Trophoblast cell (in vitro differentiated cells and primary cell): ENCODE measurements around the gene SSBP3.
A peak's percentile ranks its signal among the peaks of the same experiment; 100 is the strongest.

ENCODE experiments used
- DNase-seq, 2 donors: peaks; one replicate each; pipeline ENCODE4 v3.0.0-alpha.2; 2016
- H2AFZ ChIP-seq: 2 replicates; pipeline ENCODE4 v1.6.1; 2013; ENCODE audit warnings: low read length, moderate library complexity, mild to moderate bottlenecking; ENCODE audit not compliant: insufficient read depth, poor library complexity
- H2AK5ac ChIP-seq: 2 replicates; pipeline ENCODE4 v1.6.1; 2013; ENCODE audit warnings: mild to moderate bottlenecking, low read length
- H2BK120ac ChIP-seq: 2 replicates; pipeline ENCODE4 v1.6.1; 2013; ENCODE audit warnings: low read length, mild to moderate bottlenecking, moderate library complexity; ENCODE audit not compliant: insufficient read depth, poor library complexity
- H2BK12ac ChIP-seq: 2 replicates; pipeline ENCODE4 v1.6.1; 2013; ENCODE audit warnings: mild to moderate bottlenecking, low read length, moderate library complexity
- H2BK5ac ChIP-seq: 2 replicates; pipeline ENCODE4 v1.6.1; 2013; ENCODE audit warnings: low read length, low read depth, moderate library complexity, mild to moderate bottlenecking; ENCODE audit not compliant: poor library complexity
- H3K14ac ChIP-seq: 2 replicates; pipeline ENCODE4 v1.6.1; 2013; ENCODE audit warnings: mild to moderate bottlenecking, low read length
- H3K18ac ChIP-seq: 2 replicates; pipeline ENCODE4 v1.6.1; 2013; ENCODE audit warnings: mild to moderate bottlenecking, low read length
- H3K23ac ChIP-seq: 2 replicates; pipeline ENCODE4 v1.6.1; 2013; ENCODE audit warnings: low read length
- H3K27ac ChIP-seq: 2 replicates; pipeline ENCODE4 v1.5.1; 2013; ENCODE audit warnings: low read depth, mild to moderate bottlenecking, inconsistent platforms, low read length, moderate library complexity
- H3K27me3 ChIP-seq: 2 replicates; pipeline ENCODE4 v1.6.1; 2013; ENCODE audit warnings: inconsistent platforms, mild to moderate bottlenecking, low read length, moderate library complexity; ENCODE audit not compliant: insufficient read depth
- H3K36me3 ChIP-seq, 2 experiments: 1 replicate in 1 of 2; 2 replicates in 1 of 2; pipeline ENCODE4 v1.6.1; 2013; ENCODE audit warnings: low read length in 2 of 2, mild to moderate bottlenecking in 2 of 2, moderate library complexity in 1 of 2; ENCODE audit not compliant: insufficient read depth in 2 of 2, control insufficient read depth in 1 of 2
- H3K4ac ChIP-seq: 2 replicates; pipeline ENCODE4 v1.6.1; 2013; ENCODE audit warnings: low read depth, mild to moderate bottlenecking, low read length, moderate library complexity
- H3K4me1 ChIP-seq, 2 experiments: 1 replicate in 1 of 2; 2 replicates in 1 of 2; pipeline ENCODE4 v1.6.1; 2013; ENCODE audit warnings: low read length in 2 of 2, mild to moderate bottlenecking in 2 of 2, moderate library complexity in 1 of 2; ENCODE audit not compliant: insufficient read depth in 2 of 2, control insufficient read depth in 1 of 2
- H3K4me2 ChIP-seq: 2 replicates; pipeline ENCODE4 v1.6.1; 2013; ENCODE audit warnings: inconsistent platforms, mild to moderate bottlenecking, low read length, moderate library complexity
- H3K4me3 ChIP-seq: 2 replicates; pipeline ENCODE4 v1.5.1; 2013; ENCODE audit warnings: mild to moderate bottlenecking, low read depth, low read length, inconsistent platforms
- H3K79me1 ChIP-seq: one replicate; pipeline ENCODE4 v1.6.1; 2013; ENCODE audit warnings: low read length
- H3K79me2 ChIP-seq: 2 replicates; pipeline ENCODE4 v1.6.1; 2013; ENCODE audit warnings: low read length, mild to moderate bottlenecking; ENCODE audit not compliant: control insufficient read depth, insufficient read depth, poor library complexity
- H3K9ac ChIP-seq: 2 replicates; pipeline ENCODE4 v1.6.1; 2013; ENCODE audit warnings: mild to moderate bottlenecking, low read length
- H3K9me3 ChIP-seq: 2 replicates; pipeline ENCODE4 v1.6.1; 2013; ENCODE audit warnings: low read depth, mild to moderate bottlenecking, control low read depth, inconsistent platforms, low read length; ENCODE audit not compliant: insufficient read depth
- H4K12ac ChIP-seq: 2 replicates; pipeline ENCODE4 v1.6.1; 2013; ENCODE audit warnings: low read depth, mild to moderate bottlenecking, low read length, moderate library complexity
- H4K8ac ChIP-seq: 2 replicates; pipeline ENCODE4 v1.6.1; 2013; ENCODE audit warnings: low read depth, mild to moderate bottlenecking, low read length, moderate library complexity
- H4K91ac ChIP-seq: one replicate; pipeline ENCODE4 v1.6.1; 2013; ENCODE audit warnings: low read depth, mild to moderate bottlenecking, low read length, moderate library complexity
- WGBS: extraction: QIAGEN DNeasy Blood & Tissue Kit; methylation state at CpG from one replicate; pipeline ENCODE4 v1.1.7; 2013; ENCODE audit warnings: missing lambda C conversion rate; ENCODE audit not compliant: insufficient read length, insufficient coverage; ENCODE audit errors: extremely low coverage; 5-methylcytosine and 5-hydroxymethylcytosine counted together

Gene SSBP3

DNA sequence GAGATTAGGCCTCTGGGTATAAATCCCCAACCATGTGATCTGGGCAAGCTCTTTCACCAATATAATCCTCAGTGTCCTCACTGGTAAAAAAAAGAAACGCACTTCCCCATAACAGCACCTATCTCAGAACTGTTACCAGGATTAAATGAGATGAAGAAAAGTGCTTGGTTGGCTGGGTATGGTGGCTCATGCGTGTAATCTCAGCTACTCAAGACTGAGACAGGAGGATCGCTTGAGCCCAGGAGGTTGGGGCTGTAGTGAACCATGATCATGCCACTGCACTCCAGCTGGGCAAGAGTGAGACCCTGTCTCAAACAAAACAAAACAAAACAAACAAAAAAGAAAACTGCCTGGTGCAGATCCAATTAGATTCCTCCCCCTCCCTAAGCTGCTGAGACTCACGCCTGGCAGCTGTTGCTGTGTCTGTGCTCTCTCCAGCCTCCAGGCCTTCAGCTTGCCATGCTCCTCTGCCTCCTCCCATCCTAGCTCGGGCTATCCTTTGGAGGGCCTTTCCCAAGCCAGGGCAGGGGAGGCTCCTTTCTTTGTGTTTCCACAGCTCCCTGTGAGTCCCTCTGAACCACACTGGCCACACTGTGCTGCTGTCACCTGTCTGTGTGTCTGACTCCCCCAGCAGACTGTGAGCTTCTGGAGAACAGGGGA lies 225.4 kb downstream of the SSBP3 start:
- Histone ChIP-seq H3K14ac (no peak overlapping the region), H3K27me3 (no peaks in the 10 kb centered on the region), H3K36me3 (no peaks in the 10 kb centered on the region), H2AFZ (no peak overlapping the region), H3K9me3 (peaks cover 3% of the 10 kb centered on the region), H4K91ac (no peak overlapping the region), H4K8ac (no peak overlapping the region), H3K4me3 (no peak overlapping the region), H3K23ac (no peak overlapping the region), H3K18ac (no peak overlapping the region), H3K27ac (no peak overlapping the region), H2AK5ac (no peak overlapping the region), H3K4ac (no peak overlapping the region), H2BK5ac (no peak overlapping the region), H2BK12ac (peak overlapping the region; percentile 34), H3K79me2 (no peaks in the 10 kb centered on the region), H3K4me2 (no peak overlapping the region), H4K12ac (no peak overlapping the region), H3K4me1 (no peaks in the 10 kb centered on the region), H3K9ac (no peak overlapping the region), H3K79me1 (no peaks in the 10 kb centered on the region), H2BK120ac (no peak overlapping the region)
- no peak for DNase-seq
- WGBS = no CpG with 5 or more reads among the region's 5 CpGs

- no peaks in the 10 kb centered on the region for H3K36me3 ChIP-seq
Measured at GRCh38 chr1:54178296-54179070, 227.7 kb downstream of the SSBP3 start.

GRCh38 chr1:54177726-54178125 lies 228.5 kb downstream of the SSBP3 start:
- Histone ChIP-seq H3K36me3 (no peaks in the 10 kb centered on the region), H2BK12ac (no peak overlapping the region), H3K9ac (no peak overlapping the region), H4K91ac (no peak overlapping the region), H3K4me1 (no peaks in the 10 kb centered on the region), H2AFZ (no peak overlapping the region), H3K27ac (no peak overlapping the region), H3K9me3 (no peaks in the 10 kb centered on the region), H4K8ac (no peak overlapping the region), H4K12ac (no peak overlapping the region), H3K14ac (no peak overlapping the region), H3K18ac (no peak overlapping the region), H3K23ac (no peak overlapping the region), H3K79me2 (no peaks in the 10 kb centered on the region), H2BK120ac (no peak overlapping the region), H3K27me3 (no peaks in the 10 kb centered on the region), H2AK5ac (no peak overlapping the region), H3K4me2 (no peak overlapping the region), H3K79me1 (no peaks in the 10 kb centered on the region), H3K4ac (no peak overlapping the region), H2BK5ac (no peak overlapping the region), H3K4me3 (no peak overlapping the region)
- DNase-seq = no peak
- WGBS = no CpG with 5 or more reads among the region's 8 CpGs

More at GRCh38 chr1:54178296-54179070, 227.7 kb downstream of the SSBP3 start:
- H4K12ac ChIP-seq = no peak overlapping the region
- H2BK120ac ChIP-seq = no peak overlapping the region
- H3K4ac ChIP-seq = no peak overlapping the region
- H4K8ac ChIP-seq = no peak overlapping the region
- H2AK5ac ChIP-seq = no peak overlapping the region
- H2AFZ ChIP-seq = no peak overlapping the region
- H3K4me3 ChIP-seq = no peak overlapping the region
- H3K9ac ChIP-seq = no peak overlapping the region
- no peak overlapping the region for H3K18ac ChIP-seq
- H2BK5ac ChIP-seq = no peak overlapping the region
- H3K4me2 ChIP-seq = no peak overlapping the region
- no peak overlapping the region for H3K23ac ChIP-seq
- H3K27ac ChIP-seq = no peak overlapping the region
- H2BK12ac ChIP-seq = no peak overlapping the region
- H3K79me1 ChIP-seq = no peaks in the 10 kb centered on the region
- H3K14ac ChIP-seq = no peak overlapping the region
- H3K79me2 ChIP-seq = no peaks in the 10 kb centered on the region
- H3K27me3 ChIP-seq = no peaks in the 10 kb centered on the region
- WGBS = no CpG with 5 or more reads among the region's 9 CpGs
- no peak for DNase-seq
- H3K4me1 ChIP-seq = no peaks in the 10 kb centered on the region
- H3K9me3 ChIP-seq = no peaks in the 10 kb centered on the region
- H4K91ac ChIP-seq = no peak overlapping the region

GRCh38 chr1:54176621-54177327 lies 229.4 kb downstream of the SSBP3 start:
- no peaks in the 10 kb centered on the region for H3K4me1 ChIP-seq
- no CpG with 5 or more reads among the region's 6 CpGs for WGBS
- no peaks in the 10 kb centered on the region for H3K27me3 ChIP-seq
- no peak overlapping the region for H3K4me2 ChIP-seq
- no peak overlapping the region for H2AK5ac ChIP-seq
- H2BK12ac ChIP-seq = no peak overlapping the region
- no peaks in the 10 kb centered on the region for H3K79me2 ChIP-seq
- no peak overlapping the region for H4K91ac ChIP-seq
- no peak overlapping the region for H3K4me3 ChIP-seq
- no peaks in the 10 kb centered on the region for H3K9me3 ChIP-seq
- no peak overlapping the region for H3K18ac ChIP-seq
- no peak overlapping the region for H3K9ac ChIP-seq
- no peak overlapping the region for H2AFZ ChIP-seq
- H3K4ac ChIP-seq = no peak overlapping the region
- H3K14ac ChIP-seq = no peak overlapping the region
- H3K79me1 ChIP-seq = no peaks in the 10 kb centered on the region
- no peak overlapping the region for H3K23ac ChIP-seq
- no peak overlapping the region for H2BK5ac ChIP-seq
- H2BK120ac ChIP-seq = no peak overlapping the region
- no peak overlapping the region for H4K12ac ChIP-seq
- H3K36me3 ChIP-seq = no peaks in the 10 kb centered on the region
- no peak for DNase-seq
- H3K27ac ChIP-seq = no peak overlapping the region
- H4K8ac ChIP-seq = no peak overlapping the region
